GM12878 (cell line): ENCODE results near the gene STAG1. TPM values are rescaled to one million over a fixed set of nuclear protein-coding genes. Genes with fewer than 3 reads are reported as not detected.
A peak's percentile ranks its signal among the peaks of the same experiment; 100 is the strongest.

ENCODE experiments used
- ATAC-seq: fragments of 200-7000 bp; cut with Tn5 transposase; 3 replicates; pipeline ENCODE4 v1.9.1; 2020; ENCODE audit warnings: mild to moderate bottlenecking, moderate library complexity
- BruUV-seq: library from RNA; stranded (reverse); fragments of 400-500 nt; replicated peaks from 2 replicates; lab custom pipeline; 2021; lab: Mats Ljungman, UMichigan
- CTCF ChIA-PET: fragments of 300-600 bp; sonication (Branson Sonifier 250); formaldehyde crosslinking; extraction: SDS; loops from one replicate; lab custom pipeline; 2021; ENCODE audit warnings: inconsistent platforms; lab: Yijun Ruan, JAX
- POLR2A ChIA-PET: fragments of 350-600 bp; formaldehyde crosslinking; extraction: SDS; loops from one replicate; lab custom pipeline; 2021; ENCODE audit warnings: inconsistent platforms; lab: Charles Lee
- RAD21 ChIA-PET: fragments of 300-600 bp; sonication (Branson Sonifier 250); formaldehyde crosslinking; loops from one replicate; lab custom pipeline; 2023; ENCODE audit warnings: antibody characterized with exemption; ENCODE audit not compliant: unreplicated experiment; lab: Charles Lee
- SMC1A ChIA-PET: fragments of 300-600 bp; sonication (Branson Sonifier 250); formaldehyde crosslinking; loops from one replicate; lab custom pipeline; 2023; ENCODE audit not compliant: unreplicated experiment, uncharacterized antibody; lab: Charles Lee
- DNase-seq: peaks from one replicate; pipeline ENCODE4 v3.0.0-alpha.2; 2011; ENCODE audit warnings: low read depth, low spot score
- FAIRE-seq: peaks from 3 replicates; lab custom pipeline; 2011; peaks lifted over from hg19 to GRCh38; lab: Jason Lieb, UNC
- H2AFZ ChIP-seq: 2 replicates; pipeline ENCODE4 v1.6.0; 2011; ENCODE audit warnings: low read depth, low read length, control low read depth; ENCODE audit not compliant: control insufficient read depth
- H3K27ac ChIP-seq: 2 replicates; pipeline ENCODE4 v1.5.1; 2011; ENCODE audit warnings: control low read depth; ENCODE audit not compliant: control insufficient read depth, insufficient read depth
- H3K27me3 ChIP-seq, 2 experiments: replicated peaks in 1 of 2; 2 replicates each; pipeline versions ENCODE4 v1.6.0 to v1.6.1; 2011; ENCODE audit warnings: low read length in 1 of 2; ENCODE audit not compliant: control insufficient read depth in 2 of 2, insufficient read depth in 2 of 2
- H3K36me3 ChIP-seq, 2 experiments: 2 replicates each; pipeline ENCODE4 v1.5.1; 2011; ENCODE audit warnings: low read length in 1 of 2; ENCODE audit not compliant: control insufficient read depth in 2 of 2, insufficient read depth in 2 of 2
- H3K4me1 ChIP-seq: 2 replicates; pipeline ENCODE4 v1.6.1; 2011; ENCODE audit warnings: mild to moderate bottlenecking, low read length, moderate library complexity, mixed read lengths; ENCODE audit not compliant: control insufficient read depth, insufficient read depth
- H3K4me2 ChIP-seq: 2 replicates; pipeline ENCODE4 v1.6.0; 2011; ENCODE audit warnings: control low read depth; ENCODE audit not compliant: control insufficient read depth, insufficient read depth
- H3K4me3 ChIP-seq: fragments of 200-600 bp; sonication (generic); 2 replicates; pipeline ENCODE4 v1.5.1; 2016
- H3K79me2 ChIP-seq: 2 replicates; pipeline ENCODE4 v1.6.0; 2011; ENCODE audit warnings: low read length; ENCODE audit not compliant: control insufficient read depth, insufficient read depth
- H3K9ac ChIP-seq: 2 replicates; pipeline ENCODE4 v1.8.0; 2011; ENCODE audit warnings: low read length, control low read depth, mixed read lengths; ENCODE audit not compliant: control insufficient read depth, insufficient read depth
- H3K9me3 ChIP-seq: replicated peaks from 3 replicates; pipeline ENCODE4 v1.5.1; 2011; ENCODE audit warnings: mild to moderate bottlenecking, low read length; ENCODE audit not compliant: control insufficient read depth, insufficient read depth
- H4K20me1 ChIP-seq: 2 replicates; pipeline ENCODE4 v1.6.0; 2011; ENCODE audit not compliant: control insufficient read depth, insufficient read depth
- DPF2 ChIP-seq: fragments of 450-650 bp; IDR thresholded peaks from 2 replicates; pipeline ENCODE4 v1.6.1; 2017; ENCODE audit warnings: mild to moderate bottlenecking
- EP300 ChIP-seq, 2 experiments: fragments of 150-350 bp in 1 of 2; IDR thresholded peaks; 2 replicates each; pipeline ENCODE4 v1.6.1; 2011 to 2012; ENCODE audit warnings: low read depth in 2 of 2, low read length in 2 of 2, borderline replicate concordance in 1 of 2, improper control_type of control experiment in 1 of 2, inconsistent platforms in 1 of 2; ENCODE audit not compliant: control insufficient read depth in 1 of 2
- GABPA ChIP-seq: IDR thresholded peaks from 2 replicates; pipeline ENCODE4 v1.6.1; 2014; ENCODE audit warnings: antibody characterized with exemption, low read depth, mild to moderate bottlenecking, inconsistent platforms
- HDAC6 ChIP-seq: fragments of 200-600 bp; sonication (generic); IDR thresholded peaks from one replicate; pipeline ENCODE4 v1.8.0; 2017; ENCODE audit warnings: antibody characterized with exemption; ENCODE audit not compliant: unreplicated experiment
- IKZF1 ChIP-seq: fragments of 450-650 bp; conservative IDR thresholded peaks from 2 replicates; pipeline ENCODE4 v1.6.1; 2017; ENCODE audit warnings: antibody characterized with exemption, mild to moderate bottlenecking
- KAT2A ChIP-seq: conservative IDR thresholded peaks from 2 replicates; pipeline ENCODE4 v1.6.1; 2011; ENCODE audit warnings: low read depth, low read length; ENCODE audit not compliant: control insufficient read depth
- LARP7 ChIP-seq: fragments of 450-650 bp; IDR thresholded peaks from 2 replicates; pipeline ENCODE4 v1.6.1; 2017; ENCODE audit warnings: mild to moderate bottlenecking
- MYB ChIP-seq: fragments of 150-350 bp; IDR thresholded peaks from 2 replicates; pipeline ENCODE4 v1.6.1; 2014; ENCODE audit warnings: mild to moderate bottlenecking, low read depth, low read length, borderline replicate concordance
- MYC ChIP-seq: IDR thresholded peaks from 2 replicates; pipeline ENCODE4 v1.6.1; 2011; ENCODE audit warnings: mild to moderate bottlenecking, low read length, moderate library complexity, inconsistent platforms; ENCODE audit not compliant: insufficient read depth, insufficient replicate concordance, insufficient read length, severe bottlenecking
- NFYA ChIP-seq: IDR thresholded peaks from 2 replicates; pipeline ENCODE4 v1.6.1; 2011; ENCODE audit warnings: low read depth, mild to moderate bottlenecking, low read length, improper control_type of control experiment, borderline replicate concordance
- NFYB ChIP-seq: IDR thresholded peaks from 2 replicates; pipeline ENCODE4 v1.6.1; 2011; ENCODE audit warnings: low read depth, mild to moderate bottlenecking, low read length, improper control_type of control experiment, moderate library complexity; ENCODE audit not compliant: insufficient read depth
- NR2C2 ChIP-seq: IDR thresholded peaks from 2 replicates; pipeline ENCODE4 v1.6.1; 2011; ENCODE audit warnings: borderline replicate concordance, low read depth; ENCODE audit not compliant: control insufficient read depth, insufficient read length
- NRF1 ChIP-seq: conservative IDR thresholded peaks from 2 replicates; pipeline ENCODE4 v1.6.1; 2011; ENCODE audit warnings: mild to moderate bottlenecking, low read depth, low read length, improper control_type of control experiment
- PAX5 ChIP-seq: IDR thresholded peaks from 2 replicates; pipeline ENCODE4 v1.6.1; 2011; ENCODE audit warnings: low read depth, low read length, borderline replicate concordance
- RB1 ChIP-seq: fragments of 450-650 bp; formaldehyde crosslinking; IDR thresholded peaks from 2 replicates; pipeline ENCODE4 v1.6.1; 2017; ENCODE audit warnings: mild to moderate bottlenecking, borderline replicate concordance
- RCOR1 ChIP-seq: conservative IDR thresholded peaks from 2 replicates; pipeline ENCODE4 v1.6.1; 2012; ENCODE audit warnings: low read depth, low read length, improper control_type of control experiment
- SREBF2 ChIP-seq: IDR thresholded peaks from 2 replicates; pipeline ENCODE4 v1.6.1; 2012; ENCODE audit warnings: mild to moderate bottlenecking, low read length
- STAT1 ChIP-seq: fragments of 450-650 bp; conservative IDR thresholded peaks from 2 replicates; pipeline ENCODE4 v1.6.1; 2014; ENCODE audit warnings: antibody characterized with exemption, mild to moderate bottlenecking
- WRNIP1 ChIP-seq: IDR thresholded peaks from 2 replicates; pipeline ENCODE4 v1.6.1; 2011; ENCODE audit warnings: low read depth, low read length, improper control_type of control experiment, borderline replicate concordance
- WGBS: methylation state at CpG from one replicate; pipeline ENCODE4 v1.1.6; 2016; ENCODE audit warnings: low lambda C conversion rate; ENCODE audit not compliant: insufficient replicate concordance, insufficient coverage; ENCODE audit errors: missing lambda C conversion rate; 5-methylcytosine and 5-hydroxymethylcytosine counted together
- in situ Hi-C: fragments of 300-500 bp; cut with MboI; formaldehyde crosslinking; loops from 9 replicates; pipeline ENCODE4 v1.14.3; 2018; ENCODE audit warnings: mixed read lengths
- intact Hi-C: fragments of 100-400 bp; cut with micrococcal nuclease; formaldehyde crosslinking; loops from one replicate; pipeline ENCODE4 v1.14.2; 2022; ENCODE audit not compliant: unreplicated experiment
- polyA plus RNA-seq, 11 experiments: library from polyadenylated mRNA; depleted of rRNA in 4 of 11; unstranded in 6 of 11; stranded (reverse) in 5 of 11; fragments of >200 nt; fragmentation: Nextera tagmentation in 4 of 11; fragmentation: Illumina TruSeq in 1 of 11; extraction: Ambion mirVana in 4 of 11; extraction: Trizol in 1 of 11; gene quantifications; 1 replicate in 1 of 11; 2 replicates in 10 of 11; pipeline versions ENCODE4 v1.2.1 to v1.2.3, GENCODE V29; 2011 to 2016; ENCODE audit warnings: inconsistent platforms in 2 of 11, missing spikeins in 2 of 11, low read depth in 1 of 11
- total RNA-seq, 4 experiments: library from RNA; depleted of rRNA in 3 of 4; stranded (reverse); fragments of >200 nt in 3 of 4; fragmentation: Illumina TruSeq in 1 of 4; extraction: Trizol in 1 of 4; gene quantifications; 2 replicates each; pipeline versions ENCODE4 v1.2.1 to v1.2.3, GENCODE V29; 2013 to 2021

STAG1 gene
- total and polyA plus RNA-seq, 10 of the 15 experiments (the other 5 are each of a cell fraction or from before 2014, with no cell fraction given) = 4.4 to 30.1 (median 20.2) TPM

- BruUV-seq = no TSS peak
- intact Hi-C loops (no loop called here), in situ Hi-C loops (no loop called here)
- Histone ChIP-seq H3K4me1 (no peaks in the 10 kb centered on the region), H2AFZ (no peak overlapping the region), H3K4me2 (no peak overlapping the region), H3K27ac (no peak overlapping the region), H3K9ac (no peak overlapping the region), H3K27me3 (no peaks in the 10 kb centered on the region), H4K20me1 (no peaks in the 10 kb centered on the region), H3K9me3 (peaks cover 20% of the 10 kb centered on the region), H3K4me3 (no peak overlapping the region), H3K36me3 (no peaks in the 10 kb centered on the region), H3K79me2 (peaks cover 27% of the 10 kb centered on the region)
- DNase-seq (no peak), ATAC-seq (no peak), FAIRE-seq (peak; percentile 41)
- no peak for TF ChIP-seq RCOR1
- TF ChIP-seq GABPA = no peak
- no peak for TF ChIP-seq KAT2A
- TF ChIP-seq RB1 = no peak
- TF ChIP-seq SREBF2 = no peak
- no peak for TF ChIP-seq NR2C2
- TF ChIP-seq WRNIP1 = no peak
- TF ChIP-seq EP300 (IDR thresholded peaks at IDR 0.05; ENCODE audit: borderline replicate concordance in 1 of 2, control insufficient read depth in 1 of 2, low read depth in 2 of 2, low read length in 2 of 2) = no peak
- ChIA-PET SMC1A (interaction anchor here (0.7 kb wide), 1 partner anchor 11 kb away, joined by 3 read pairs; no protein-coding TSS in a partner anchor), RAD21 (no interaction called here), POLR2A (no interaction called here), CTCF (interaction anchor here (0.6 kb wide), 1 partner anchor 306 kb away, joined by 3 read pairs; no protein-coding TSS in a partner anchor)
- 98% methylated on average over 3 of the region's 3 CpGs for WGBS
These were observed 53.8 kb downstream of the STAG1 start for GRCh38 chr3:136698361-136698760.

- CTCF ChIA-PET = no interaction called here
- no peaks in the 10 kb centered on the region for H3K36me3 ChIP-seq
- H3K4me1 ChIP-seq = no peaks in the 10 kb centered on the region
- POLR2A ChIA-PET = no interaction called here
- H3K9ac ChIP-seq = no peak overlapping the region
- H3K4me2 ChIP-seq = no peak overlapping the region
- intact Hi-C loops (no loop called here), in situ Hi-C loops (no loop called here)
- no peak for ATAC-seq
- WGBS = 90% methylated on average over 6 of the region's 6 CpGs
- DNase-seq = no peak
- BruUV-seq = no TSS peak
- no peaks in the 10 kb centered on the region for H3K27me3 ChIP-seq
- H3K9me3 ChIP-seq = peaks cover 20% of the 10 kb centered on the region
- SMC1A ChIA-PET = no interaction called here
- H2AFZ ChIP-seq = no peak overlapping the region
- peaks cover 25% of the 10 kb centered on the region for H3K79me2 ChIP-seq
- RAD21 ChIA-PET = no interaction called here
- H4K20me1 ChIP-seq = no peaks in the 10 kb centered on the region
- no peak for FAIRE-seq
- H3K4me3 ChIP-seq = no peak overlapping the region
- no peak overlapping the region for H3K27ac ChIP-seq
- TF ChIP-seq NRF1 (no peak), MYB (no peak), NFYA (no peak), STAT1 (no peak), HDAC6 (no peak), IKZF1 (no peak), DPF2 (no peak), LARP7 (no peak), MYC (no peak), NFYB (no peak), PAX5 (no peak)
These were observed 55.4 kb downstream of the STAG1 start for GRCh38 chr3:136696797-136697196.
